ENCODE measurements around the gene TRAF4. TPM values are rescaled to one million over a fixed set of nuclear protein-coding genes. Genes with fewer than 3 reads are reported as not detected.
"Not testable (repeated sequence)": the region's sequence is repeated elsewhere in the genome, so short reads cannot be mapped to it uniquely, and the experiment has no call there.

Gene TRAF4
- total RNA-seq, 1 donor: 42.3 TPM

- DNase-seq (ENCODE audit: low read depth in 2 of 3, low spot score in 2 of 3): peak; percentile 88 to 95 (median 92)
Measured at GRCh38 chr17:28728364-28729200, 15.2 kb upstream of the TRAF4 start, which contains the start of gene NEK8. TSS of gene NEK8 (plus strand) at chr17:28728788. CDS start at chr17:28728814, 26 bp downstream.

- no peak for DNase-seq (ENCODE audit: low read depth in 2 of 3, low spot score in 2 of 3)
Measured at GRCh38 chr17:28729950-28730330, 13.9 kb upstream of the TRAF4 start.

DNA sequence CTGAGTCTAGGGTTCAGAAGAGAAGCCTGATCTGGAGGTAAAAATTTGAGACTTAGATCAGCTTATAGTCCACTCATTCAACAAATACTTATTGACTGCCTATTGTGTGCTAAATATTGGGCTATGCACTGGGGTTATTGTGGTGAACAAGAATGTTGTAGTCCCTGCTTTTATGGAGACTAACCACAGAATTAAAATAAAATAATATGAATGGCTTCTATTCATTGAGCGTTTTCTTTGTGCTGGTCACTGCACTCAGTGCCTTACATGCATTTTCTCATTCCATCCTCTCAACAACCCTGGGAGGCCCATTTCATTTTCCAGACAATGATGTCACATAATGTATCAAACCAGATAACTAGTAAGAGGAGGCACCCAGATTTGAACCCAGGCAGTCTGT lies 10.5 kb upstream of the TRAF4 start:
- no peak for DNase-seq (ENCODE audit: low read depth in 2 of 3, low spot score in 2 of 3)

- no peak for DNase-seq (ENCODE audit: low read depth in 2 of 3, low spot score in 2 of 3)
Measured at GRCh38 chr17:28734712-28735241, 9.0 kb upstream of the TRAF4 start.

DNA sequence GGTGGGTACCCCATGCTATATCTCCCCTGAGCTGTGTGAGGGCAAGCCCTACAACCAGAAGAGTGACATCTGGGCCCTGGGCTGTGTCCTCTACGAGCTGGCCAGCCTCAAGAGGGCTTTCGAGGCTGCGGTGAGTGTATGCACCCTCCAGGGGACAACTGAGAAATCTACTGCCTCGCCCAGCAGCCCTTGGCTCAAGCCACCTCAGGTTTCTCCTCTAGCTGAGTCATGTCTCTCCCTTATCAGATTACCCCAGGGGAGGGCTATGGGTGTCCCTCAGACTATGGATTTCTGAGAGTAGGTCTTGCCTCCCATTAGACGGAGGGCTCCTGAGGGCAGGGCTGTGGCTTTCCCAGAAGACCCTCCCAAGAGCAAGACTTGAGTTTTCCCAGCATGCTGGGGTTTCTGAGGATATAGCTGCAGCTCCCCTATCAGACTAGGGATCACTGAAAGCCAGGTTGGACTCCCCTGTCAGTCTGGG lies 8.5 kb upstream of the TRAF4 start:
- no peak for DNase-seq (ENCODE audit: low read depth in 2 of 3, low spot score in 2 of 3)

DNA sequence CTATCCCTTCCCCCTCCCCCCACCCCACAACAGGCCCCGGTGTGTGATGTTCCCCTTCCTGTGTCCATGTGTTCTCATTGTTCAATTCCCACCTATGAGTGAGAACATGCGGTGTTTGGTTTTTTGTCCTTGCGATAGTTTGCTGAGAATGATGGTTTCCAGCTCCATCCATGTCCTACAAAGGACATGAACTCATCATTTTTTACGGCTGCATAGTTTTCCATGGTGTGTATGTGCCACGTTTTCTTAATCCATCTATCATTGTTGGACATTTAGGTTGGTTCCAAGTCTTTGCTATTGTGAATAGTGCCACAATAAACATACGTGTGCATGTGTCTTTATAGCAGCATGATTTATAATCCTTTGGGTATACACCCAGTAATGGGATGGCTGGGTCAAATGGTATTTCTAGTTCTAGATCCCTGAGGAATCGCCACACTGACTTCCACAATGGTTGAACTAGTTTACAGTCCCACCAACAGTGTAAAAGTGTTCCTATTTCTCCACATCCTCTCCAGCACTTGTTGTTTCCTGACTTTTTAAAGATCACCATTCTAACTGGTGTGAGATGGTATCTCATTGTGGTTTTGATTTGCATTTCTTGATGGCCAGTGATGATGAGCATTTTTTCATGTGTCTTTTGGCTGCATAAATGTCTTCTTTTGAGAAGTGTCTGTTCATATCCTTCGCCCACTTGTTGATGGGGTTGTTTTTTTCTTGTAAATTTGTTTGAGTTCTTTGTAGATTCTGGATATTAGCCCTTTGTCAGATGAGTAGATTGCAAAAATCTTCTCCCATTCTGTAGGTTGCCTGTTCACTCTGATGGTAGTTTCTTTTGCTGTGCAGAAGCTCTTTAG lies 7.7 kb upstream of the TRAF4 start:
- DNase-seq (ENCODE audit: low read depth in 2 of 3, low spot score in 2 of 3): not testable (repeated sequence)

DNA sequence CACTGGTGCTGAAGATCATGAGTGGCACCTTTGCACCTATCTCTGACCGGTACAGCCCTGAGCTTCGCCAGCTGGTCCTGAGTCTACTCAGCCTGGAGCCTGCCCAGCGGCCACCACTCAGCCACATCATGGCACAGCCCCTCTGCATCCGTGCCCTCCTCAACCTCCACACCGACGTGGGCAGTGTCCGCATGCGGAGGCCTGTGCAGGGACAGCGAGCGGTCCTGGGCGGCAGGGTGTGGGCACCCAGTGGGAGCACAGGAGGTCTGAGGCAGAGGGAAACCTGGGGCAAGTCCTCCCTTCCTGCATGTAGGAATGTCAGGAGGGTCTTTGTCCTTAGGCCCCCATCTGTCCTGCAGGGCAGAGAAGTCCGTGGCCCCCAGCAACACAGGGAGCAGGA lies 6.5 kb upstream of the TRAF4 start:
- no peak for DNase-seq (ENCODE audit: low read depth in 2 of 3, low spot score in 2 of 3)

DNA sequence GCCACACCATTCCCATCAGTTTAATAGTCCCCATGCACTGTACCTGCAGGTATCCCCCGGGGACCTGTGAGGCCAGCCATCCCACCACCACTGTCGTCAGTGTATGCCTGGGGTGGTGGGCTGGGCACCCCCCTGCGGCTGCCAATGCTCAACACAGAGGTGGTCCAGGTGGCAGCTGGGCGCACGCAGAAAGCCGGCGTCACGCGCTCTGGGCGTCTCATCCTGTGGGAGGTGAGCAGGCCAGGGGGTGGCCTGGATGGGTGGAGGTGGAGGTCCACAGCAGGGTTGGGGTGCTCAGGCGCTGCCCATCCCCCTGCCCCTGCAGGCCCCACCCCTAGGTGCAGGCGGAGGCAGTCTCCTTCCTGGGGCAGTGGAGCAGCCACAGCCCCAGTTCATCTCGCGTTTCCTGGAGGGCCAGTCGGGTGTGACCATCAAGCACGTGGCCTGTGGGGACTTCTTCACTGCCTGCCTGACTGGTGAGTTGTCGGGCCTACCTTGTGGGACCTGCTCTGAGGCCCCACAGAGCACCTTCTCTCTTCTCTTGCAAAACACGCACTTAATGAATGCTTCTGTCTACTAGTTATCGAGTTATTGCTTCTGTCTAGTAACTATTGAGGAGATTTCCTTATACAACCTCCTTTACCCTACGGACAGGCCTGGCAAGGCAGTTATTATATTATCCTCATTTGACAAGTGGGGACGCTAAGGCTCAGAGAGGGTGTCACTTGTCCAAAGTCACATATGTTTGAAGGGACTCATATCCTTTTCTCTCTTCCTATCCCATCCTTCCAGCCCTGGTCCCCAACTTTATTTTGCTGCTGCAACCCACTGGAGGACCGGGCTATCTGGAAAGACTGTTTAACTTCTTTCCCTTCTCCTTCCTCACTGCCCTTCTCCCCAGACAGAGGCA lies 5.8 kb upstream of the TRAF4 start:
- no peak for DNase-seq (ENCODE audit: low read depth in 2 of 3, low spot score in 2 of 3)

GRCh38 chr17:28738680-28739384 lies 5.0 kb upstream of the TRAF4 start:
- DNase-seq (ENCODE audit: low read depth in 2 of 3, low spot score in 2 of 3): peak in 2 of 3 donors; percentile 78 to 84

DNA sequence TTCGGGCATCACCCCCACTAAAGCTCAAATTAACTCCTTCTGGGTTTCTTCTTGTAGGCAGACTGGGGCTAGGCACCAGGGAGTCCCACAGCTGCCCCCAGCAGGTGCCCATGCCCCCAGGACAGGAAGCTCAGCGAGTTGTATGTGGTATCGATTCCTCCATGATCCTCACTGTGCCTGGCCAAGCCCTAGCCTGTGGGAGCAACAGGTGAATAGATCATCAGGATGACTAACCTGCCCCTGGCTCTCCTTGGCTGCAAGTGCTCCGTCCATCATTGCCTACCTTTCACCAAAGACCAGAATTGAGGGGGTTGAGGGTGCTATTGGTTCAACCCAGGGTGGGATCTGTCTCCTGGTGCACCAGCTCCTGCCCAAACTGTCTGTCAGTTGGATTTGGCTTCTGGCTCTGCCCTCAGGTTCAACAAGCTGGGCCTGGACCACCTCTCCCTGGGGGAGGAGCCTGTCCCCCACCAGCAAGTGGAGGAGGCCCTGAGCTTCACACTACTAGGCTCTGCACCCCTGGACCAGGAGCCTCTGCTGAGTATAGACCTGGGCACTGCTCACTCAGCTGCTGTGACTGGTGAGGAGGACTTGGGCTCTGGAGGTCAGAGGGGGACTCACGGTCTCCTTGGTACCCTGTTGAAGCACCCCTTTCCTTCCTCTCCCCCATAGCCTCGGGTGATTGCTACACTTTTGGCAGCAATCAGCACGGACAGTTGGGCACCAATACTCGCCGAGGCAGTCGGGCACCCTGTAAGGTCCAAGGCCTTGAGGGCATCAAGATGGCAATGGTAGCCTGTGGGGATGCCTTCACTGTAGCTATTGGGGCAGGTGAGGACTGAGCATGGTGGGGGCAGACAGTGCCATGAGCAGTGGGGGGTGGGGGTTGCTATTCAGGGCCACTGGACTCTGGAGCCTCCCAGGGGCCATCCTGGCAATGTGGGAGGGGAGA lies 3.1 kb upstream of the TRAF4 start:
- DNase-seq (ENCODE audit: low read depth in 2 of 3, low spot score in 2 of 3): no peak

- DNase-seq (ENCODE audit: low read depth in 2 of 3, low spot score in 2 of 3): peak in 2 of 3 donors; percentile 91 to 98
Measured at GRCh38 chr17:28741358-28742349, 2.2 kb upstream of the TRAF4 start.

DNA sequence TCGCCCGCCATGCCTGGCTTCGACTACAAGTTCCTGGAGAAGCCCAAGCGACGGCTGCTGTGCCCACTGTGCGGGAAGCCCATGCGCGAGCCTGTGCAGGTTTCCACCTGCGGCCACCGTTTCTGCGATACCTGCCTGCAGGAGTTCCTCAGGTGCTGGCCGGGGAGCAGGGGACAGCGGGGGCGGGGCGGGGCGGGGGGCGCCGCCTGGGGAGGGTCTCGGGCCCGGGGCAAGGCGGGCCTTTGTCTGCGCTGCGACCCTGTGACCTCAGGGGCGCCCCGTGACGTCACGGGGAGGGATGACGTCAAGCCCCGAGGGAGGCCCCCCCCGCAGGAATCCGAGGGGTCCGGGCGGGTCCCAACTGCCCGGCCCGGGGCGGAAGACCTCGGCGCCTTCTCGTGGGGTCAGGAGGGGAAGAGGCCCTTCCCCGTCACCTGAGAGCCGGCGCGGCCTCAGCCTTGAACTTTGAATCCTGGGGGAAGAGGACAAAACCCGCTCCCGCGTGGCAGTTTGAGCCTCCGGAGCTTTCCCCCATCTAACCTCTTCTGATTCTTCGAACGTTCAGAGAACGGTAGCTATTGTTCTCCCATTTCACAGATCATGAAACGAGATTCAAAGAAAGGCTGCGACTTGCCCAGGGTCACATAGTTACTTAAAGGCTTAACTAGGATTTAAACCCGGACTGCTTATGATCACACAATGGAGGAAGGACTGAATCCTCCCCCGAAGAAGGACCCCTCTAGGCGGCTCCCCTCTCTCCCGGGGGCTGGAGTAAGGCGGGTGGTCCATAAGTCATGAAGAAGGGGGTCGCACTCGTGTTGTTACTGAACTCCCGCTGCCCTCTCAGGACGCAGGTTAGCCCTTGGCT lies 527 bp downstream of the TRAF4 start:
- DNase-seq (ENCODE audit: low read depth in 2 of 3, low spot score in 2 of 3): peak in 2 of 3 donors; percentile 44 to 58

- no peak for DNase-seq (ENCODE audit: low read depth in 2 of 3, low spot score in 2 of 3)
Measured at GRCh38 chr17:28744972-28745785, 1.4 kb downstream of the TRAF4 start.

GRCh38 chr17:28745786-28746411 lies 2.1 kb downstream of the TRAF4 start:
- DNase-seq (ENCODE audit: low read depth in 2 of 3, low spot score in 2 of 3): no peak

- DNase-seq (ENCODE audit: low read depth in 2 of 3, low spot score in 2 of 3): no peak
Measured at GRCh38 chr17:28746611-28747050, 2.8 kb downstream of the TRAF4 start.
